Measurements from ENCODE around the gene ZBTB47.
A peak's percentile ranks its signal among the peaks of the same experiment; 100 is the strongest.

ZBTB47 gene

GRCh38 chr3:42652611-42653302 is 740 bp upstream of the ZBTB47 start:
- H3K9me3 ChIP-seq (ENCODE audit: control insufficient read depth in 1 of 2, low read length in 2 of 2) = no peaks in the 10 kb centered on the region
- peak overlapping the region; percentile 84 for H3K27ac ChIP-seq (ENCODE audit: low read length)
- H3K27me3 ChIP-seq (ENCODE audit: low read depth, low read length) = no peaks in the 10 kb centered on the region
- peak overlapping the region; percentile 70 to 77 for H3K4me3 ChIP-seq (ENCODE audit: low read depth in 1 of 2, low read length in 2 of 2)
- peaks cover 7 to 9% of the 10 kb centered on the region in 2 donors for H3K36me3 ChIP-seq (ENCODE audit: control insufficient read depth in 1 of 2, insufficient read depth in 2 of 2, low read length in 2 of 2)
- peaks cover 26 to 46% of the 10 kb centered on the region in 2 donors for H3K4me1 ChIP-seq (ENCODE audit: control insufficient read depth in 1 of 2, insufficient read depth in 2 of 2, low read length in 2 of 2)

- Histone ChIP-seq H3K27me3 (ENCODE audit: low read depth, low read length) (no peaks in the 10 kb centered on the region), H3K9me3 (ENCODE audit: control insufficient read depth in 1 of 2, low read length in 2 of 2) (no peaks in the 10 kb centered on the region), H3K4me1 (ENCODE audit: control insufficient read depth in 1 of 2, insufficient read depth in 2 of 2, low read length in 2 of 2) (peaks cover 26 to 46% of the 10 kb centered on the region in 2 donors), H3K36me3 (ENCODE audit: control insufficient read depth in 1 of 2, insufficient read depth in 2 of 2, low read length in 2 of 2) (peaks cover 2 to 10% of the 10 kb centered on the region in 2 donors), H3K4me3 (ENCODE audit: low read depth in 1 of 2, low read length in 2 of 2) (peak overlapping the region; percentile 70 to 77), H3K27ac (ENCODE audit: low read length) (peak overlapping the region; percentile 84)
Measured at GRCh38 chr3:42653303-42653559, 266 bp upstream of the ZBTB47 start.

GRCh38 chr3:42654331-42655201 is 1.1 kb downstream of the ZBTB47 start:
- Histone ChIP-seq H3K4me1 (ENCODE audit: control insufficient read depth in 1 of 2, insufficient read depth in 2 of 2, low read length in 2 of 2) (peaks cover 26 to 50% of the 10 kb centered on the region in 2 donors), H3K4me3 (ENCODE audit: low read depth in 1 of 2, low read length in 2 of 2) (peak overlapping the region; percentile 50 to 76), H3K36me3 (ENCODE audit: control insufficient read depth in 1 of 2, insufficient read depth in 2 of 2, low read length in 2 of 2) (peaks cover 0 to 12% of the 10 kb centered on the region in 2 donors), H3K27ac (ENCODE audit: low read length) (peak overlapping the region; percentile 63), H3K27me3 (ENCODE audit: low read depth, low read length) (no peaks in the 10 kb centered on the region), H3K9me3 (ENCODE audit: control insufficient read depth in 1 of 2, low read length in 2 of 2) (no peaks in the 10 kb centered on the region)

- Histone ChIP-seq H3K27ac (ENCODE audit: low read length) (peak overlapping the region; percentile 63), H3K27me3 (ENCODE audit: low read depth, low read length) (no peaks in the 10 kb centered on the region), H3K9me3 (ENCODE audit: control insufficient read depth in 1 of 2, low read length in 2 of 2) (no peaks in the 10 kb centered on the region), H3K4me3 (ENCODE audit: low read depth in 1 of 2, low read length in 2 of 2) (peak overlapping the region; percentile 50 to 76), H3K36me3 (ENCODE audit: control insufficient read depth in 1 of 2, insufficient read depth in 2 of 2, low read length in 2 of 2) (peaks cover 0 to 12% of the 10 kb centered on the region in 2 donors), H3K4me1 (ENCODE audit: control insufficient read depth in 1 of 2, insufficient read depth in 2 of 2, low read length in 2 of 2) (peaks cover 26 to 56% of the 10 kb centered on the region in 2 donors)
Measured at GRCh38 chr3:42655331-42655888, 1.9 kb downstream of the ZBTB47 start.

- no peaks in the 10 kb centered on the region for H3K27me3 ChIP-seq (ENCODE audit: low read depth, low read length)
- H3K9me3 ChIP-seq (ENCODE audit: control insufficient read depth in 1 of 2, low read length in 2 of 2) = no peaks in the 10 kb centered on the region
- peaks cover 0 to 12% of the 10 kb centered on the region in 2 donors for H3K36me3 ChIP-seq (ENCODE audit: control insufficient read depth in 1 of 2, insufficient read depth in 2 of 2, low read length in 2 of 2)
- H3K4me3 ChIP-seq (ENCODE audit: low read depth in 1 of 2, low read length in 2 of 2) = no peak overlapping the region
- peak overlapping the region; percentile 63 for H3K27ac ChIP-seq (ENCODE audit: low read length)
- H3K4me1 ChIP-seq (ENCODE audit: control insufficient read depth in 1 of 2, insufficient read depth in 2 of 2, low read length in 2 of 2) = peaks cover 26 to 55% of the 10 kb centered on the region in 2 donors
Measured at GRCh38 chr3:42655980-42656679, 2.6 kb downstream of the ZBTB47 start.

- Histone ChIP-seq H3K27ac (ENCODE audit: low read length) (no peak overlapping the region), H3K36me3 (ENCODE audit: control insufficient read depth in 1 of 2, insufficient read depth in 2 of 2, low read length in 2 of 2) (peaks cover 0 to 12% of the 10 kb centered on the region in 2 donors), H3K9me3 (ENCODE audit: control insufficient read depth in 1 of 2, low read length in 2 of 2) (no peaks in the 10 kb centered on the region), H3K4me1 (ENCODE audit: control insufficient read depth in 1 of 2, insufficient read depth in 2 of 2, low read length in 2 of 2) (peaks cover 20 to 47% of the 10 kb centered on the region in 2 donors), H3K27me3 (ENCODE audit: low read depth, low read length) (no peaks in the 10 kb centered on the region), H3K4me3 (ENCODE audit: low read depth in 1 of 2, low read length in 2 of 2) (no peak overlapping the region)
Measured at GRCh38 chr3:42656680-42657610, 3.4 kb downstream of the ZBTB47 start.

- Histone ChIP-seq H3K36me3 (ENCODE audit: control insufficient read depth in 1 of 2, insufficient read depth in 2 of 2, low read length in 2 of 2) (peaks cover 0 to 12% of the 10 kb centered on the region in 2 donors), H3K4me1 (ENCODE audit: control insufficient read depth in 1 of 2, insufficient read depth in 2 of 2, low read length in 2 of 2) (peaks cover 13 to 39% of the 10 kb centered on the region in 2 donors), H3K27me3 (ENCODE audit: low read depth, low read length) (no peaks in the 10 kb centered on the region), H3K27ac (ENCODE audit: low read length) (no peak overlapping the region), H3K9me3 (ENCODE audit: control insufficient read depth in 1 of 2, low read length in 2 of 2) (no peaks in the 10 kb centered on the region), H3K4me3 (ENCODE audit: low read depth in 1 of 2, low read length in 2 of 2) (no peak overlapping the region)
Measured at GRCh38 chr3:42657675-42658074, 4.2 kb downstream of the ZBTB47 start.

- Histone ChIP-seq H3K27me3 (ENCODE audit: low read depth, low read length) (no peaks in the 10 kb centered on the region), H3K27ac (ENCODE audit: low read length) (no peak overlapping the region), H3K9me3 (ENCODE audit: control insufficient read depth in 1 of 2, low read length in 2 of 2) (no peaks in the 10 kb centered on the region), H3K4me1 (ENCODE audit: control insufficient read depth in 1 of 2, insufficient read depth in 2 of 2, low read length in 2 of 2) (peaks cover 8 to 34% of the 10 kb centered on the region in 2 donors), H3K4me3 (ENCODE audit: low read depth in 1 of 2, low read length in 2 of 2) (no peak overlapping the region), H3K36me3 (ENCODE audit: control insufficient read depth in 1 of 2, insufficient read depth in 2 of 2, low read length in 2 of 2) (peaks cover 0 to 12% of the 10 kb centered on the region in 2 donors)
Measured at GRCh38 chr3:42658091-42658770, 4.7 kb downstream of the ZBTB47 start.

- Histone ChIP-seq H3K4me3 (ENCODE audit: low read depth in 1 of 2, low read length in 2 of 2) (no peak overlapping the region), H3K27ac (ENCODE audit: low read length) (no peak overlapping the region), H3K9me3 (ENCODE audit: control insufficient read depth in 1 of 2, low read length in 2 of 2) (no peaks in the 10 kb centered on the region), H3K27me3 (ENCODE audit: low read depth, low read length) (no peaks in the 10 kb centered on the region), H3K36me3 (ENCODE audit: control insufficient read depth in 1 of 2, insufficient read depth in 2 of 2, low read length in 2 of 2) (peaks cover 0 to 12% of the 10 kb centered on the region in 2 donors), H3K4me1 (ENCODE audit: control insufficient read depth in 1 of 2, insufficient read depth in 2 of 2, low read length in 2 of 2) (peaks cover 3 to 27% of the 10 kb centered on the region in 2 donors)
Measured at GRCh38 chr3:42658771-42659390, 5.4 kb downstream of the ZBTB47 start.
